Adrenal gland (tissue), 12 donors: ENCODE measurements around the gene TTC4. TPM values are rescaled to one million over a fixed set of nuclear protein-coding genes. Genes with fewer than 3 reads are reported as not detected.
A peak's percentile ranks its signal among the peaks of the same experiment; 100 is the strongest.

Experiments used
- DNase-seq, 7 donors: peaks; one replicate each; pipeline ENCODE4 v3.0.0-alpha.2; 2019 to 2020
- H3K27ac ChIP-seq, 5 donors: fragments of 200-600 bp; sonication (generic) in 4 of 5; 1 replicate in 3 of 5; 2 replicates in 2 of 5; pipeline versions ENCODE4 v1.5.1 to v1.8.0; 2016 to 2020; ENCODE audit warnings: mild to moderate bottlenecking in 1 of 5
- H3K27me3 ChIP-seq: fragments of 200-600 bp; 2 replicates; pipeline ENCODE4 v1.8.0; 2021
- H3K36me3 ChIP-seq, 2 donors: fragments of 200-600 bp; replicated peaks in 1 of 2; 1 replicate in 1 of 2; 2 replicates in 1 of 2; pipeline versions ENCODE4 v1.5.1 to v1.8.0; 2018 to 2022
- H3K4me1 ChIP-seq, 2 donors: fragments of 200-600 bp; replicated peaks in 1 of 2; 1 replicate in 1 of 2; 2 replicates in 1 of 2; pipeline versions ENCODE4 v1.5.1 to v1.8.0; 2018 to 2021
- H3K4me3 ChIP-seq, 4 donors: fragments of 200-600 bp; sonication (generic) in 3 of 4; one replicate each; pipeline ENCODE4 v1.5.1; 2016 to 2018
- H3K9me3 ChIP-seq, 3 donors: fragments of 200-600 bp; sonication (generic) in 1 of 3; replicated peaks in 1 of 3; 1 replicate in 2 of 3; 2 replicates in 1 of 3; pipeline versions ENCODE4 v1.5.1 to v1.8.0; 2016 to 2021
- CTCF ChIP-seq, 6 experiments: fragments of 450-650 bp in 4 of 6; fragments of 200-600 bp in 2 of 6; sonication (generic) in 1 of 6; IDR thresholded peaks; 1 replicate in 5 of 6; 2 replicates in 1 of 6; pipeline versions ENCODE4 v1.5.1 to v1.8.0; 2016 to 2021; ENCODE audit warnings: antibody characterized with exemption in 6 of 6, mild to moderate bottlenecking in 2 of 6, moderate library complexity in 1 of 6
- POLR2A ChIP-seq, 2 donors: fragments of 450-650 bp; IDR thresholded peaks; one replicate each; pipeline ENCODE4 v1.6.1; 2017; ENCODE audit warnings: antibody characterized with exemption in 2 of 2, mild to moderate bottlenecking in 2 of 2, moderate library complexity in 1 of 2
- whole genome bisulfite sequencing, 4 donors: extraction: QIAGEN DNeasy Blood & Tissue Kit in 2 of 4; methylation state at CpG; one replicate each; pipeline versions ENCODE4 v1.1.5 to v1.1.7; 2013 to 2017; 5-methylcytosine and 5-hydroxymethylcytosine counted together
- intact Hi-C, 2 donors: fragments of 100-400 bp; cut with DNase I; formaldehyde crosslinking; loops; one replicate each; pipeline versions ENCODE4 v1.14.1 to v1.15.0; 2022 to 2023
- polyA plus RNA-seq, 3 donors: library from polyadenylated mRNA; stranded (reverse); fragments of 200-250 nt in 2 of 3; fragments of 350-450 nt in 1 of 3; fragmentation: Illumina TruSeq in 1 of 3; extraction: RNeasy Lipid Tissue Mini Kit (QIAGEN cat#74804) in 1 of 3; gene quantifications; one replicate each; pipeline ENCODE4 v1.2.3, GENCODE V29; 2013 to 2014
- total RNA-seq, 9 donors: library from RNA; depleted of rRNA in 4 of 9; stranded (reverse); fragments of >200 nt in 4 of 9; fragments of 120-200 nt in 1 of 9; fragmentation: NEBNext Ultra II Directional in 1 of 9; extraction: Animal tissue kit (Norgen Biotek cat#: 25700) in 1 of 9; gene quantifications; one replicate each; pipeline versions ENCODE4 v1.1.0 to v1.2.4, GENCODE V29; 2013 to 2023
- donor health status: healthy with polysubstance abuse.
- donor health status: Bipolar disorder and iron deficiency.
- donor health status: DM: yes; HTN: yes; CAD: no.
- donor health status: DM: no; HTN: no; CAD: no.
- donor health status: DM: no; HTN: no; CAD: no.
- donor health status: DM: yes; HTN: yes; CAD: no.

Gene TTC4
- total and polyA plus RNA-seq, 12 donors: 7.0 to 59.9 (median 18.6) TPM

GRCh38 chr1:54766726-54767125, 51.1 kb downstream of the TTC4 start:
- H3K36me3 ChIP-seq: no peaks in the 10 kb centered on the region
- H3K4me3 ChIP-seq: no peak overlapping the region
- no peaks in the 10 kb centered on the region for H3K27me3 ChIP-seq
- no peak overlapping the region for H3K27ac ChIP-seq
- intact Hi-C loops: no loop called here
- TF ChIP-seq POLR2A (IDR thresholded peaks at IDR 0.05) (no peak), CTCF (IDR thresholded peaks at IDR 0.05) (no peak)
- peaks cover 4 to 13% of the 10 kb centered on the region in 2 donors for H3K4me1 ChIP-seq
- DNase-seq: no peak
- H3K9me3 ChIP-seq: no peaks in the 10 kb centered on the region
- 28 to 40% (median 36%) methylated on average over 4 of the region's 4 CpGs for WGBS, 4 donors

GRCh38 chr1:54767526-54767925, 51.9 kb downstream of the TTC4 start:
- TF ChIP-seq POLR2A (IDR thresholded peaks at IDR 0.05) (no peak), CTCF (IDR thresholded peaks at IDR 0.05) (no peak)
- Histone ChIP-seq H3K4me1 (peaks cover 4 to 13% of the 10 kb centered on the region in 2 donors), H3K36me3 (no peaks in the 10 kb centered on the region), H3K27ac (no peak overlapping the region), H3K9me3 (no peaks in the 10 kb centered on the region), H3K4me3 (no peak overlapping the region), H3K27me3 (no peaks in the 10 kb centered on the region)
- no peak for DNase-seq
- 50 to 57% (median 53%) methylated on average over 6 of the region's 6 CpGs for WGBS, 4 donors
- intact Hi-C loops: no loop called here

- intact Hi-C loops: no loop called here
- peak in 2 of 7 donors; percentile 19 to 63 for DNase-seq
Observed at GRCh38 chr1:54768093-54768492, 52.4 kb downstream of the TTC4 start.

GRCh38 chr1:54772951-54773350, 57.3 kb downstream of the TTC4 start:
- H3K4me1 ChIP-seq: no peaks in the 10 kb centered on the region
- H3K27ac ChIP-seq: no peak overlapping the region
- H3K9me3 ChIP-seq: no peaks in the 10 kb centered on the region
- intact Hi-C loops: no loop called here
- H3K4me3 ChIP-seq: no peak overlapping the region
- no peak for DNase-seq
- 63 to 88% (median 80%) methylated on average over 2 of the region's 2 CpGs for WGBS, 4 donors
- no peak for TF ChIP-seq CTCF (IDR thresholded peaks at IDR 0.05)
- no peak for TF ChIP-seq POLR2A (IDR thresholded peaks at IDR 0.05)
- no peaks in the 10 kb centered on the region for H3K36me3 ChIP-seq
- H3K27me3 ChIP-seq: no peaks in the 10 kb centered on the region

More at GRCh38 chr1:54768093-54768492, 52.4 kb downstream of the TTC4 start:
- WGBS, 4 donors: 73 to 83% (median 78%) methylated on average over 5 of the region's 5 CpGs
- no peaks in the 10 kb centered on the region for H3K36me3 ChIP-seq
- no peak overlapping the region for H3K4me3 ChIP-seq
- no peak overlapping the region for H3K27ac ChIP-seq
- H3K4me1 ChIP-seq: peaks cover 4 to 11% of the 10 kb centered on the region in 2 donors
- TF ChIP-seq CTCF (IDR thresholded peaks at IDR 0.05) (peak in 1 of 6 experiments; percentile 4), POLR2A (IDR thresholded peaks at IDR 0.05) (no peak)
- H3K27me3 ChIP-seq: no peaks in the 10 kb centered on the region
- H3K9me3 ChIP-seq: no peaks in the 10 kb centered on the region
